A673 (cell line): ENCODE results near the gene COMP. TPM values are rescaled to one million over a fixed set of nuclear protein-coding genes. Genes with fewer than 3 reads are reported as not detected.

ENCODE experiments used
- BruUV-seq: library from RNA; stranded (reverse); fragments of 400-500 nt; replicated peaks from 2 replicates; lab custom pipeline; 2021; lab: Mats Ljungman, UMichigan
- CTCF ChIA-PET: fragments of 300-600 bp; sonication (Branson Sonifier 250); formaldehyde crosslinking; loops from one replicate; lab custom pipeline; 2022; ENCODE audit warnings: antibody characterized with exemption; lab: Charles Lee
- POLR2A ChIA-PET: fragments of 300-600 bp; sonication (Branson Sonifier 250); formaldehyde crosslinking; loops from one replicate; lab custom pipeline; 2022; ENCODE audit warnings: antibody characterized with exemption; ENCODE audit not compliant: low non-redundant PET; lab: Charles Lee
- DNase-seq: peaks from one replicate; pipeline ENCODE4 v3.0.0-alpha.2; 2015; ENCODE audit warnings: low spot score
- H3K27ac ChIP-seq: fragments of 200-600 bp; sonication (generic); 2 replicates; pipeline ENCODE4 v1.5.1; 2016; ENCODE audit warnings: mixed run types, low read depth, mild to moderate bottlenecking, mixed read lengths, antibody characterized with exemption, low read length; ENCODE audit not compliant: poor library complexity, severe bottlenecking
- H3K27me3 ChIP-seq: fragments of 200-600 bp; sonication (generic); replicated peaks from 2 replicates; pipeline ENCODE4 v1.6.1; 2017; ENCODE audit warnings: mixed run types, low read depth, mild to moderate bottlenecking, mixed read lengths, antibody characterized with exemption, low read length; ENCODE audit not compliant: insufficient read depth, poor library complexity
- H3K36me3 ChIP-seq: fragments of 200-600 bp; sonication (generic); 2 replicates; pipeline ENCODE4 v1.6.1; 2016; ENCODE audit warnings: mixed run types, mild to moderate bottlenecking, mixed read lengths, antibody characterized with exemption, low read length; ENCODE audit not compliant: insufficient read depth, poor library complexity, severe bottlenecking
- H3K4me1 ChIP-seq: fragments of 200-600 bp; sonication (generic); 2 replicates; pipeline ENCODE4 v1.6.1; 2017; ENCODE audit warnings: mixed run types, mild to moderate bottlenecking, mixed read lengths, antibody characterized with exemption, low read length; ENCODE audit not compliant: insufficient read depth, poor library complexity, severe bottlenecking
- H3K4me3 ChIP-seq: fragments of 200-600 bp; sonication (generic); 2 replicates; pipeline ENCODE4 v1.5.1; 2016; ENCODE audit warnings: low read depth, mixed run types, mild to moderate bottlenecking, mixed read lengths, low read length; ENCODE audit not compliant: poor library complexity, severe bottlenecking
- H3K9me3 ChIP-seq: fragments of 200-600 bp; sonication (generic); 2 replicates; pipeline ENCODE4 v1.6.1; 2016; ENCODE audit warnings: mixed run types, low read depth, mild to moderate bottlenecking, mixed read lengths, antibody characterized with exemption, low read length; ENCODE audit not compliant: poor library complexity, severe bottlenecking
- CTCF ChIP-seq: fragments of 300-800, 200-600 bp; sonication (generic); conservative IDR thresholded peaks from 2 replicates; pipeline ENCODE4 v1.5.1; 2017; ENCODE audit warnings: low read depth, mild to moderate bottlenecking, antibody characterized with exemption, low read length, moderate library complexity, mixed read lengths
- EZH2 ChIP-seq: fragments of 200-600 bp; sonication (generic); IDR thresholded peaks from 2 replicates; pipeline ENCODE4 v1.6.1; 2017; ENCODE audit warnings: borderline replicate concordance, low read depth, mild to moderate bottlenecking, mixed read lengths, antibody characterized with exemption, low read length; ENCODE audit not compliant: poor library complexity, severe bottlenecking
- intact Hi-C: fragments of 100-400 bp; cut with micrococcal nuclease; formaldehyde crosslinking; loops from one replicate; pipeline ENCODE4 v1.10.0; 2022; ENCODE audit not compliant: unreplicated experiment
- total RNA-seq: library from RNA; stranded (reverse); gene quantifications from 2 replicates; pipeline ENCODE4 v1.2.3, GENCODE V29; 2021

Gene COMP
- total RNA-seq, 1 experiment from 2014 or later, result not detected

GRCh38 chr19:18765224-18765623, 25.9 kb downstream of the COMP start:
- Histone ChIP-seq H3K36me3 (no peaks in the 10 kb centered on the region), H3K27me3 (no peaks in the 10 kb centered on the region), H3K27ac (no peak overlapping the region), H3K9me3 (no peaks in the 10 kb centered on the region), H3K4me1 (no peaks in the 10 kb centered on the region), H3K4me3 (no peak overlapping the region)
- CTCF ChIA-PET, result no interaction called here
- no peak for DNase-seq
- TF ChIP-seq CTCF (no peak), EZH2 (no peak)
- POLR2A ChIA-PET, result no interaction called here
- intact Hi-C loops, result no loop called here
- BruUV-seq, result no TSS peak

DNA sequence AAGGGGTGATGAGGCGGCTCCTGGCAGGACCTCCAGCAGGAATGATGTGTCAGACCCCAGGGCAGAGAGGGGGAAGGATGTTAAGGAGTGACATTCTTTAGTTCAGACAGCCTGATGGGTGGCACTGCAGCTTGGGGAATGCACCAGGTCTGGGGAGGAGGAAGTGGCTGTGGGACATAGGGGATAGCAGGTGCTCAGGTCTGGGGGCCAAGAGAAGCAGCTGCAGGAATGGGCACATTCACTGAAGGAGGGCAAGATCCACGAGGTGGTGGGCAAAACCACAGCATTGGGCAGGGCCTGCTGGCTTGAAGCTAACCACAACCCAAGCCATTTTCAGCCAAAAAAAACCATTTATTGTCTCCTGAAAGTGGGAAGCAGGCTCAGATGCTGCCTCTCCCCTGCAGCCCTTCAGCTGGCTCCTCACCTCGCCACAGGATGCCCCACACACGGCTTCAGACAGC, 26.5 kb downstream of the COMP start:
- TF ChIP-seq CTCF (no peak), EZH2 (no peak)
- intact Hi-C loops, result no loop called here
- DNase-seq, result no peak
- no peaks in the 10 kb centered on the region for H3K4me1 ChIP-seq
- ChIA-PET POLR2A (no interaction called here), CTCF (no interaction called here)
- no peak overlapping the region for H3K27ac ChIP-seq
- BruUV-seq, result no TSS peak
- no peaks in the 10 kb centered on the region for H3K9me3 ChIP-seq
- no peak overlapping the region for H3K4me3 ChIP-seq
- no peaks in the 10 kb centered on the region for H3K36me3 ChIP-seq
- H3K27me3 ChIP-seq, result no peaks in the 10 kb centered on the region

DNA sequence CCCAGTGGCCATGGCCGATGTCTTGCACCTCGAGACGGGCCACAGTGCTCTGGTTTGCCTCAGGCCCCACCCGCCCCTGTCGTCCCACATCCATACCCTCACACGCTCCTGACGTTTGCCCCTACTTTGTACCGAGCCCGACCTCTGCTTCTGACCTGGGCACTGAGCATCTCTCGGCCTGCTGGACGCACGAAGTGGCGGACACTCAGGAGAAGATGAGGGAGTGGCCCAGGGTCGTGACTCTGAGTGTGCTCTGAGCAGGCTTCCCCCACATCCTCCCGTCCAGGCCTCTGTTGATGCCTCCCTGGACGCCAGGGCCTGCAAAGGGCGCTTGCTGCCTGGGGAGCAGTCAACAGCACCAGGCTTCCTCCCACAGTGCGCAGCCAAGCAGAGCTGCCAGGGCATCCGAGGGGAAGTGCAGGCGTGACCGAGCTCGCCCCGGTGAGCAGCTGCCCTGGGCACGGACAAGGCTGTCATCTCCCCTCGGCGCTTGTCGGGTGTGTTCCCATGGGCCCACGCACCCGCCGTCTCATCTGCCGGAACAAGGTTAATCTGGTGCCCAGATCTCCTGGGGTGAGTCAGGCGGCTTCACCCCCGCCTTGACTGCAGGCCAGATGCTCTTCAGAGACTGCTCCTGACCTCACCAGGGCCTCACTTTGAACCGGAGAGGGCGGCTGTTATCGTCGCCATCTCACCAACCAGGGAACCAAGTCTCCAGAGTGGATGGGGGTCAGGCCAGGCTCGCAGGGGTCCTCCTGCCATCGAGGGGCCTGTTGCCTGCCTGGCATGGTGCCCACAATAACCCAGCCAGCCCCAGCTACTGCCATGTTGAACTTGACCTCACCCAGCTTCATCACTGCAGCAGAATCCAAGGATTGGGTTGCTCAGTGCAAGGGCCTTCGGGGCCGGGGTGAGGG, 27.2 kb downstream of the COMP start:
- Histone ChIP-seq H3K4me3 (no peak overlapping the region), H3K9me3 (no peaks in the 10 kb centered on the region), H3K4me1 (no peaks in the 10 kb centered on the region), H3K27me3 (no peaks in the 10 kb centered on the region), H3K36me3 (no peaks in the 10 kb centered on the region), H3K27ac (no peak overlapping the region)
- TF ChIP-seq CTCF (no peak), EZH2 (no peak)
- intact Hi-C loops, result no loop called here
- ChIA-PET CTCF (no interaction called here), POLR2A (no interaction called here)
- BruUV-seq, result no TSS peak
- DNase-seq, result no peak
